VCaP (cell line): ENCODE results near the gene GPC3.

ENCODE experiments used
- H3K27ac ChIP-seq: fragments of 450-650 bp; 2 replicates; pipeline ENCODE4 v1.5.1; 2017
- CTCF ChIP-seq: fragments of 450-650 bp; conservative IDR thresholded peaks from 2 replicates; pipeline ENCODE4 v1.5.1; 2017; ENCODE audit warnings: mild to moderate bottlenecking, moderate library complexity

GPC3 gene

DNA sequence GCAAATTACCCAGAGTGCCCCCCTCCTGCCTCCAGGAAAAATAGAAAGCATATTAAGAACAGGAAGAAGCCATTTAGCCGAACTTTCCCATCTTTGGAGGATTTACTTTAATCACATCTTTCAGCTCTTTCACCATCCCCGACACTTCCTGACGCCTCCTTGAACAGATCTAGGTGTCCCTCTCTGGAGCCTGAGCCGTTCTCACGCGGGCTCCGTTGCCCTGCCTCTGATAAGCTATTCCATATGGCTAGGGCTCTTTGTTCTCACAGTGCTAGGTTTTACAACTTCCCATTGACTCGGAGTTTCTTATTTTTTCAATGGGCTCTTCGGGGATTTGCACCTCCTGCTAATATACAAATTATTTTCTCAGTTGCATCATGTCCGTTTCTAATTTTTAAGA is 488.0 kb downstream of the GPC3 start:
- no peak overlapping the region for H3K27ac ChIP-seq
- no peak for TF ChIP-seq CTCF

- H3K27ac ChIP-seq = no peak overlapping the region
- no peak for TF ChIP-seq CTCF
Measured at GRCh38 chrX:133495464-133496391, 489.7 kb downstream of the GPC3 start.

DNA sequence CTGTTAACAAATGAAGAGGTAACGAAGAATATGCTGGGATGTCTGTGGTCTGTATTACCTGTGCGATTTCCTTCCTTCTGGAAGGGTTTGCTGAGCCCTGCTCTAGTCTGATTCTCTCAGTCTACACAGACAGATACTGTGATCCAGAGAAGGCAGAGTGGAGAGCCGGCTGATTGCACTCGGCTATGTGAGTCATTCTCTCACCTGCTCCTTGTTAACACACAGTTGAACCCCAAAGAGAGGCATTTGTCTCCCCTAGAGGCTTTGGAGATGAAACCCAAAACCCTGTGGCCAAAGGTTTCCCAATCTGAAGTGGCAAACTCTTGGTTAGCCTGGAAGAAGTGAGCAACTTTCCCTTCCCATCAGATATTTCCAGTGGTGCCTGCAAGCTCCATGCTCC is 492.0 kb downstream of the GPC3 start:
- no peak for TF ChIP-seq CTCF
- no peak overlapping the region for H3K27ac ChIP-seq

DNA sequence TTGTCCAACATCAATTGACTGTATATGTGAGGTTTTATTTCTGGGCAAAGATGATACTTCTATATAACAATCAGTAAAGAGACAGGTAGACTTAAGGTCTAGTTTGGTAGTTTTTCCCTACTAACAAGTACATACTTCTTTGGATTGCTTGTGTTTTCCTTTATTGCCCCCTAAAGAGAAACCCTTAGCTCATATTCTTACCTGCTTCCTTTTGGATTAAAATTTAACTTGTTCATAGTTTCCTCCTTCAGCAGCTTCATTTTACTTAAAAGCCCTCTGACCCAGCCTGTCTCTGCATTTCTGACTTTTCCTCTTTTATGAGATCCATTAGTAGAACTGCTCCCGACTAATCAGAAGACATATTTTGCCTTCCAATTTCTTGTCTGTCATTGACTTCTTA is 494.4 kb downstream of the GPC3 start:
- H3K27ac ChIP-seq = no peak overlapping the region
- no peak for TF ChIP-seq CTCF
